GM10248 (cell line): ENCODE results near the gene PTGES3L.
"Not testable (repeated sequence)": the region's sequence is repeated elsewhere in the genome, so short reads cannot be mapped to it uniquely, and the experiment has no call there.

Source experiments
- CTCF ChIA-PET: fragments of 300-600 bp; sonication (Branson Sonifier 250); formaldehyde crosslinking; extraction: SDS; loops from one replicate; lab custom pipeline; 2021; ENCODE audit warnings: antibody characterized with exemption; lab: Yijun Ruan, JAX
- POLR2A ChIA-PET: fragments of 350-650 bp; sonication (Branson Sonifier 250); formaldehyde crosslinking; extraction: SDS; loops from one replicate; lab custom pipeline; 2020; ENCODE audit warnings: antibody characterized with exemption; lab: Yijun Ruan, JAX
- DNase-seq: peaks from one replicate; pipeline ENCODE4 v3.0.0; 2012; ENCODE audit errors: extremely low spot score
- CTCF ChIP-seq: IDR thresholded peaks from 2 replicates; pipeline ENCODE4 v1.5.1; 2012; ENCODE audit warnings: mild to moderate bottlenecking, low read depth; ENCODE audit errors: extremely low read depth, missing control alignments, control extremely low read depth

PTGES3L gene

GRCh38 chr17:42946812-42947211, 33.1 kb downstream of the PTGES3L start:
- CTCF ChIA-PET = interaction anchor here (1.4 kb wide), 1 partner anchor 123 kb away, joined by 3 read pairs; the partner anchor contains the start of gene BECN1
- DNase-seq = no peak
- no peak for TF ChIP-seq CTCF
- POLR2A ChIA-PET = no interaction called here

GRCh38 chr17:42944211-42944610, 35.7 kb downstream of the PTGES3L start:
- DNase-seq = no peak
- ChIA-PET CTCF (no interaction called here), POLR2A (no interaction called here)
- no peak for TF ChIP-seq CTCF

- TF ChIP-seq CTCF = peak; percentile 49
- ChIA-PET POLR2A (no interaction called here), CTCF (interaction anchor here (1.0 to 1.5 kb wide), 11 partner anchors 9 to 177 kb away, joined by 3 to 6 read pairs (median 4); partner anchors contain the start of gene RAMP2)
- DNase-seq = peak; percentile 56
Observed at GRCh38 chr17:42937712-42938596, 41.9 kb downstream of the PTGES3L start.

GRCh38 chr17:42929497-42929844, 50.4 kb downstream of the PTGES3L start:
- no peak for DNase-seq
- TF ChIP-seq CTCF = no peak
- POLR2A ChIA-PET = no interaction called here
- CTCF ChIA-PET = interaction anchor here (0.8 to 2.2 kb wide), 13 partner anchors 8 to 351 kb away, joined by 3 to 7 read pairs (median 5); partner anchors contain the start of genes BECN1 and RPL27

GRCh38 chr17:42928714-42929496, 51.0 kb downstream of the PTGES3L start:
- ChIA-PET POLR2A (no interaction called here), CTCF (interaction anchor here (0.8 to 2.2 kb wide), 15 partner anchors 8 to 351 kb away, joined by 3 to 7 read pairs (median 5); partner anchors contain the start of genes BECN1 and RPL27)
- peak; percentile 45 for TF ChIP-seq CTCF
- peak; percentile 79 for DNase-seq

- ChIA-PET POLR2A (interaction anchor here (0.7 kb wide), 1 partner anchor 1009 kb away, joined by 3 read pairs; no protein-coding TSS in a partner anchor), CTCF (interaction anchor here (1.6 kb wide), 1 partner anchor 26 kb away, joined by 3 read pairs; no protein-coding TSS in a partner anchor)
- TF ChIP-seq CTCF = no peak
- DNase-seq = no peak
Observed at GRCh38 chr17:42924891-42925290, 55.0 kb downstream of the PTGES3L start.

- CTCF ChIA-PET = interaction anchor here (1.1 to 1.3 kb wide), 2 partner anchors 15 to 28 kb away, joined by 4 read pairs; no protein-coding TSS in a partner anchor
- DNase-seq, POLR2A ChIA-PET: not testable (repeated sequence)
Observed at GRCh38 chr17:42923472-42923871, 56.4 kb downstream of the PTGES3L start.
